Measurements from ENCODE around the gene AKAP13.
"Not testable (repeated sequence)": the region's sequence is repeated elsewhere in the genome, so short reads cannot be mapped to it uniquely, and the experiment has no call there.

The AKAP13 gene

DNA sequence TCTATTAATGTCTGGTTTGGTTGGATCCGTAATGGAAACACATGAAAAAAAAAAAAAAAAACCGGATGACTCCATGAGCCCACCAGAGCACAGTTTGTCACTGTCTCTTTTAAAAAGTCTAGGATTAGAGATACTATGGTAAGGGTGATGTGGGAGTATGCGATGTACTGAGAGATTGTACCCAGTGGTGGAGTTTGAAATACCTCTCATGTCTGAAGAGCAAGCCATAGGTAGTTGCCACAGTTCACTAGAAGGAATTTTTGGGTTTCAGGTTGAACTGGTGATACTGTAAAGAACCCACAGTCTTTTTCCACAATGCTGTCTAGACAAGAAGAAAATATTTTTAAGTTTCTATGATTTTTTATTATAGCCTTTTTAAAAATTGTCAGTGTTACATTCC is 281.5 kb downstream of the AKAP13 start:
- DNase-seq (ENCODE audit: low read depth in 2 of 2, low spot score in 1 of 2), result no peak

DNA sequence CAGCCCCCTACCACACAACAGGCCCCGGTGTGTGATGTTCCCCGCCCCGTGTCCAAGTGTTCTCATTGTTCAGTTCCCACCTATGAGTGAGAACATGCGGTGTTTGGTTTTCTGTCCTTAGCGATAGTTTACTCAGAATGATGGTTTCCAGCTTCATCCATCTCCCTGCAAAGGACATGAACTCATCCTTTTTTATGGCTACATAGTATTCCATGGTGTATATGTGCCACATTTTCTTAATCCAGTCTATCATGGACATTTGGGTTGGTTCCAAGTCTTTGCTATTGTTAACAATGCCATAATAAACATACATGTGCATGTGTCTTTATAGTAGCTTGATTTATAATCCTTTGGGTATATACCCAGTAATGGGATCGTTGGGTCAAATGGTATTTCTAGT is 285.3 kb downstream of the AKAP13 start:
- DNase-seq (ENCODE audit: low read depth in 2 of 2, low spot score in 1 of 2), result not testable (repeated sequence)

DNA sequence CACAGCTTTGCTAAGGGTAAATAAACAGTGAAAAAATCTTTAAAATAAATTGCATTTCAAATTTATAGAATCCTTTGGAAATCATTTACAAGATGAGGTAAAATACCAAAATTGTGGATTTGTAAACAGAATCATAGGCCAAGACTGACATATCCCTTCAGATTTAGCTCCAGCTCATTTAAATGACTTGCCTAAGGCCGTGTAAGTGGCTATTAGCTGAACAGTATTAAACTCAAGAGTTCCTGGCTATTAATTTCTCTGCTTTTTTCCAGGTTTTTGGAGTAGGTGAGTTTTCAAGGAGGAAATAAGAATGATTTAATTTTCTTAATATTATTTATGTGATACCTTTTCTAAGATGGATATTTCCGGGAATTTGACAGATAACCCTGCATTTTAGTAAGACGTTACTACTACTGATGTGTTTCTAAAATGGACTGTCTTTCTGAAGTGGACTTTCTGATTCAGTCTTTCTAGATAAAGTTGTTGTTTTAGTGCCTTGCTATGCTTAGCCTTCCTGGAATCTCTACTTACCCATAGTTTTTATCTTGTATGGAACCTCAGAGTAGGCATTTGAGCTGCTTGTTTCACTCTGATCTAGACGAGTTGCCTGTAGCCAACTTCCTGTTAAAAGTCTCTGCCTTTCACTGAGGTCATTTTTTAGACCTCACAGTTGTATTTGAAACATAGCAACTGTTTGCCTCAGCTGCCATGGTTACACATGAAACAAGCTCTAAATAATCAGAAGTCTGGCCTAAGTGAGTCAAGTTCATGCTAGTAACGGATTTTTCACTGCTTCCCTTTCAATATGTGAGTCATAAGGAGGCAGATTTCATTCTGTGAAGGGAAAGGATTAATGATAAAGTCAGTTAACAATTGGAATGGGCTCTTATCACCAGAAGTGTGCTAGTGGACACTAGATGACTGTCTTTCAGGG is 287.4 kb downstream of the AKAP13 start:
- DNase-seq (ENCODE audit: low read depth in 2 of 2, low spot score in 1 of 2), result peak in 1 of 2 donors; percentile 34

DNA sequence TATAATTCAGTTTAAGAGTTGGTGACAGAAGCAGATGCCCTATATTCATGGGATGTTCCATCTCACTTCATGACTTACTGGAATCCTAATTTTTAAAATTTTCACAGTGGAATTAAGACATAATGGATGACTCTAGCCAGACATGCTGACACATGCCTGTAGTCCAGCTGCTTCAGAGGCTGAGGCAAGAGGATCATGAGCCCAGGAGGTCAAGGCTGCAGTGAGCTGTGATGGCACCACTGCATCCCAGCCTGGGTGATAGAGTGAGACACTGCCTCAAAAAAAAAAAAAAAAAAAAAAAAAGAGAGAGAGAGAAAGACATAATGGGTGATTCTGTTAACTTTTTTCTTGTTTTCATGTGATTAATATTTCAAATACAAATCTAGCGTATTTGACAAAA is 290.8 kb downstream of the AKAP13 start:
- DNase-seq (ENCODE audit: low read depth in 2 of 2, low spot score in 1 of 2), result no peak

DNA sequence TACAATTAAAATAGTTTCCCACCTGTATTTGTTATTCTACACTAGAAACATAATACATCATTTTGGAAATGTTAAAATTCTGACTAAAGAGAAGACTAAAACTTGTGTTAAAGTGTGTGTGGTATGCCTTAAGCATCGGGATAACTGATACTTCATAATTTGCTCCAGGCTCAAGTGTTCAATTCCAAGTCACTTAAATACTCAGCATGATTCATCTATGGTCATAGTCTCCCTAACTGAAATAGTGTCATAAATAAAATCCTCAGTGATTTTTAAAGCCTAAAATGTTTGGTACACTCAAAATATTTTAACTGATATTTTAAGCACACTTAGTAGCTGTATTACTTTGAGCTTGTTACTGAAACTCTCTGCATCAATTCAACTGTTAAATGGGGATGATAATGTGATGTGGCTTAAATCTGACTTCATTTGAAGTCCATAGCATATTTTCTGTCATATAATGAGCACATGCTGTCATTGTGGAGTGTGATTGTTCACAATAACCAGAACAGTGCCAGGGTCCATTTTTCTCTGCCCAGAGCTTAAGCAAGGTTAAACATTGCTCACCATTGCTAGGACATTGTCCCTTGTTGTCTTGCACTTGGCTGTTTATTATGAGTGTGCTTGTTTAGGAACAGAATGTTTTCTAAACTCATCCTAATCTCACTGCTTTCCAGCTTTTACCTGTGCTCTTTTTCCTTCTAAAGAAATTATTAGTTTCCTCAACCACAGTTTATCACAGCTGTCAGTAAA is 292.1 kb downstream of the AKAP13 start:
- DNase-seq (ENCODE audit: low read depth in 2 of 2, low spot score in 1 of 2), result no peak

DNA sequence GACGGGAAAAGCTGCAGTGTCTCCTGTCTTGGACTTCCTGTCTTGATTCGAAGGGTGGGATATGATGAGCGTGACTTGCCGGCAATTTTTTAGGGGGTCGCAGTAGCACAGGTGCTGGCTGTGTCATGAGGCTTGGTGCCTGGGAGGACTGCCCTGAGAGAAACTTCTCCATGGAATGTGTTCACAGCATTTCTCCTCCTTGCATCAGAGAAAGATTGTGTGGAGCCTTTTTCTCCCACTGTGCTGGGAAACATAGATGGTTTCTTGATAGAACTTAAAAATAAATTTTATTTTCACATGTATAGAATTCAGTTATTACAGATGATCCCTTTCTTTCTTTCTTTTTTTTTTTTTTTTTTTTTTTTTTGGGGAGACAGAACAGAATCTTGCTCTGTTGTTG is 292.9 kb downstream of the AKAP13 start:
- no peak for DNase-seq (ENCODE audit: low read depth in 2 of 2, low spot score in 1 of 2)

DNA sequence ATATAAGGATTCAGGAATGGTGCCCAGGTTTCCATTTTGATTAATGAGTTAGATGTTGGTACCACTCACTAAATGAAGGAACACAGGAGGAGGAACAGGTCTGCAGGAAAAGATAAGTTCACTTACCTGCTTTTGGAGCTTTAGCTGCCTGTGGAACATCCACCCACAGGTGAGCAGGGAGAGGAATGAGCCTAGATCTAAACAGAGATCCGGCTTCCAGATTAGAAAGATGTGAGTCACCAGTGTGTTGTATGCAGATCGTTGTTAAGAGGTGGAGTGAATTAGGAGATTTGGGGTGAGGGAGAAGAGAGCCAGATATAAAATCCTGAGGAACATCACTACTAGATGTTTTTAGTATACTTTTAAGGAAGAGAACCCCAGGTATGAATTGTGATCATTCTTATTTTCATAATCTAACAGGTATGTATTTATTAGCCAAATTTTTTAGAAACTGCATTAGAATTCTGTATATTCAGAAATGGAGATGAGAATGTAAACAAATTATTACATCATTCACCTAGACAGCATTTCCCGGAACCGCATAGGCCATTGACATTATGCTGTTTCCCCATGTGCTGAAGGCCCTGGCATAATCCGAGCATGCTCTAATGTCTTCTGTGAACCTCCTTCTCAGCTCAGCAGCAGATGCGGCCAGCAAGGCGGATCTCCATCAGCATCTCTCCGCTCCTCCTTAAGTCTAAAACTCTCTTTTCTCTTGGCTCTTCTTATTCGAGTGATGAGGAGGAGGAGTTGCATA is 296.1 kb downstream of the AKAP13 start:
- no peak for DNase-seq (ENCODE audit: low read depth in 2 of 2, low spot score in 1 of 2)

DNA sequence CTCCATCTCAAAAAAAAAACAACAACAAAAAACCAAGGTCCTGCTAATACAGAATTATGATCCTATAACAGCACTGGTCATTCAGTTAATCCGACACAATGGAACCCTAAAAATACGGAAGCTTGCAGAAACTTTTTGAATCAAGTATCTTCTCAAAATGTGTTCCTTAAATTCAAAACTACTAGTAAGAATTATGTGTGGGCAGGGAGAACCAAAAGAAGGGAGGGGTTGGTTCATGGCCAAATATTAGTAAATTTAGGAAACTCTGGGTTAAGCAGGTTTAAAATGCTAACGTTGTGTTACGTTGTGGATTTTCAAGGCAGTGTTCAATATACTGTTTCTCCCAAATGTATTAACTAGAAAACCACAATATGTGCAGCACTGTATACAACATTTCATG is 298.8 kb downstream of the AKAP13 start:
- DNase-seq (ENCODE audit: low read depth in 2 of 2, low spot score in 1 of 2), result no peak

DNA sequence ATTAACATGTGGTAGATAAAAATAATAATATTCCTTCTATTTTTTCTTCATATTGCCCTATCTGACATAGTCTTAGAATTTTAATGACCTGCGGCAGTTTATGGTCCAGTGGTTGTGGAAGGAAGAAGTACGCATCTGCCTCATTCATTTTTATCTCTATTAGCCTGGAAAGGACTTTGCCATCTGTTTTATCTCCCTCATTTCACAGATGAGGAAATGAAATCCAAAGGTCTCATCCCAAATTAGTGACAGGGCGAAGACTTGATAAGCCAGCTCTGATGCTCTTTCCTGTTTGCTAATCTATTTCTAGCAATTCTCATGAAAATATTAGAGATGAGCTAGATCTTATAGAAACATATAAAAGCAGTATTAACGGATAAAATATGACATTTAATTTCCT is 301.0 kb downstream of the AKAP13 start:
- DNase-seq (ENCODE audit: low read depth in 2 of 2, low spot score in 1 of 2), result no peak

DNA sequence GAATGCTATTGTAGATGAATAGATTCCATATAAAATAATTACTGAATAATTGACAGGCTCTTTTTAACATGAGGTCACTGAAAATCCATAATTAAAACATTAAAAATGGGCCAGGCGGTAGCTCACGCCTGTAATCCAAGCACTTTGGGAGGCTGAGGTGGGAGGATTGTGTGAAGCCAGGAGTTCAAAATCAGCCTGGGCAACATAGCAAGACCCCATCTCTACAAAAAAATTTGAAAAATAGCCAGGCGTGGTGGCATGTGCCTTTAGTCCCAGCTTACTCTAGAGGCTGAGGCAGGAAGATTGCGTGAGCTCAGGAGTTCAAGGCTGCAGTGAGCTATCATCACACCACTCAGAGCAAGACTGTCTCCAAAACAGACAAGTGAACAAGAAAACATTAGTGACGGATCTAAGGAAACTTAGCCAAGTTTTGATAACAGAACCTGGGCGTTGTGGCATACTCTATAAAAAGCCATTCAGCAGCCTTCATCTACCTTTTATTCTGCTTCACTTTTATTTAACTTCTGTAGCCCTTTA is 303.8 kb downstream of the AKAP13 start:
- DNase-seq (ENCODE audit: low read depth in 2 of 2, low spot score in 1 of 2), result no peak

DNA sequence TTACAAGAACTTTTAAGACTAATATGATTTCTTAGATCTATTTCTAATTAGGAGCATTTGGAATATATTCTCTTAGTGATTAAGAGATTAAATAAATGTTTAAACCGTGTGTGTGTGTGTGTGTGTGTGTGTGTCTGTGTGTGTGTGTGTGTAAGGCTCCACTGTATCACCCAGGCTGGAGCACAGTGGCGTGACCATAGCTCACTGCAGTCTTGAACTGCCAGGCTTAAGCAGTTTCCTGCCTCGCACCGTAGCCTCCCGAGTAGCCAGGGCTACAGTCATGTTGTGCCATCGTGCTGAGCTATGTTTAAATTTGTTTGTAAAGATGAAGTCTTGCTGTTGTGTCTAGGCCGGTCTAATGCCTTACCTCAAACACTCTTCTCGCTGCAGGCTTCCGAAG is 305.0 kb downstream of the AKAP13 start:
- DNase-seq (ENCODE audit: low read depth in 2 of 2, low spot score in 1 of 2), result no peak

DNA sequence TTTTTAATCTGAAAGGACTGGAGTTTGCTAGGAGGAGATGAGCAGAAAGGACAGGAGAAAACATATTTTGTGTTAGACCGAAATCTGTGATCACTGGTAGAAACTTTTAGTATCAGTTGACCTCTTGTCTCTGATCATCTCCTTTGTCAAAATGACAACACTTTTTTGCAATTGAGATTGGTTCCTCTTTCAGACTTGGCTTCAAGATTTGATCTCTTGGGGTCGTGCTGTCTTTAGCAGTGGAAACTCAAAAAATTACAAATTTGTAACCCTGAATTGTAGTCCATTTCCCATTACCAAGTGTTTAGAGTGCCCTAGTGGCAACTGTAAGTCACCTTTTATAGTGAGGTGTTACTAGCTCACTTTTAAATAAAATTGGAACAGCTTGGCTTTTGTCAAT is 306.9 kb downstream of the AKAP13 start:
- no peak for DNase-seq (ENCODE audit: low read depth in 2 of 2, low spot score in 1 of 2)

DNA sequence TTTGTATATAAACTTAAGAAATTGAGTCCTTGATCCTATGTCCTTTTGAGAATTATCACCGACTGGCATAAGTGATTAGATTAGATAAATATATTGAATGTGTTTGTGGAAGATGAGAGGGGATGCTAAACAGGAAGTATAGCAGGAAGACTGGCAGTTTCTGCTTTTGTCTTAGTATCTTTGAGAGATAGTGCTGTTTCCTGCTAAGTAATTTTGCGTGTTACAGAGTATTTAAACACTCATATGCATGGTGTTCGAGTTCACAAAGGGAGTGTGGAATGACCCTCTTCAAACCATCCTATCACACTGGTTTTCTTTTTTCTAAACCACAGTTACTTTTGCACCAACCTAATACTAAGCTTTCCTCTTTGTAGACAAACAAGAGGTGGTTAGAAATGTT is 308.3 kb downstream of the AKAP13 start:
- no peak for DNase-seq (ENCODE audit: low read depth in 2 of 2, low spot score in 1 of 2)

DNA sequence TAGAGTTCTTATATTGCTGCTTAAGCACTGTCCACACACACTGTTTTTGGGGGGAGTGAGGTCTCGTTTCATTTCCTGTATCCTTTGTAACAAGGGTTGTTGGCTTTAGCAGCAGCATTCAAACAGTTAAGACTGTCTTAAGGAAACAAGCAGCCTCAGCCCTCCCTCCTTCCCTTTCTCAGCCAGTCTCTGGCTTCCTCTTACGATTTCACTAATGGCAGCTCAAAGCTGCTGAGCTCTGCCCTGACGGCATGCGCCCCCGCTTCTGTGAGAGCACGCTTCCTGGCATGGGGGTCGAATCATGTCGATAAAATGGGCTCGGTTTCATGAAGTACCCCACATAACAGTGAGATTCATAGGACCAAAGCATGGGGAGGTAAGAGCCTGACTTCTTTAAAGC is 309.3 kb downstream of the AKAP13 start:
- DNase-seq (ENCODE audit: low read depth in 2 of 2, low spot score in 1 of 2), result peak in 1 of 2 donors; percentile 38

DNA sequence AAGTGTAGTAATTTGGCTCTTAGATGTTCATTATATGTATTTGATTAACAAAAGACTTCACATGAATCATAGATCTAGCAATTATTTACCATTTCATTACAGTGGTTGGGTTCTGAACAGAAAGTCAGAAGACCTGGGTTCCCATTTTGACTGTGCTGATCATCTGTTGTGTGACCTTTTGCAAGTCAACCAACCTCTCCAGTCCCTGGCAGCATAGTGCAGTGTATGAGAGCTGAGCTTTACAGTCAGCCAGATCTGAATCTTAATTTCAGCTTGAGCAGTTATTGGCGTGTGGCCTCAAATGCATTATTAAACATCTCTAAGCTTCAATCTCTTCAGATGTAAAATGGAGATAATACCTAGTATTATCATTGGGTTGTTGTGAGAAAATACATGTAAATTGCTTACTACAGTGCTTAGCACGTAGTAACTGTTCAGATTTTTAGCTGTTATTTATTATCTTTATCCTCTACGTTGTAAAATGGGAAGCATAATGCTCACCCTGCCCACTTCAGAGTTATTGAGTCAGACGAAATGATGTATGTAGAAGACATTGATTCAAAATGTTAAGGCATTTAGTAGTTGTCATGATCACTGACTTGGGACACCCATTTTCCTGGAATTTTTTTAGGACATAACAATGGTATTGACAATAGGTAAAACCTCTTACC is 310.3 kb downstream of the AKAP13 start:
- DNase-seq (ENCODE audit: low read depth in 2 of 2, low spot score in 1 of 2), result no peak

DNA sequence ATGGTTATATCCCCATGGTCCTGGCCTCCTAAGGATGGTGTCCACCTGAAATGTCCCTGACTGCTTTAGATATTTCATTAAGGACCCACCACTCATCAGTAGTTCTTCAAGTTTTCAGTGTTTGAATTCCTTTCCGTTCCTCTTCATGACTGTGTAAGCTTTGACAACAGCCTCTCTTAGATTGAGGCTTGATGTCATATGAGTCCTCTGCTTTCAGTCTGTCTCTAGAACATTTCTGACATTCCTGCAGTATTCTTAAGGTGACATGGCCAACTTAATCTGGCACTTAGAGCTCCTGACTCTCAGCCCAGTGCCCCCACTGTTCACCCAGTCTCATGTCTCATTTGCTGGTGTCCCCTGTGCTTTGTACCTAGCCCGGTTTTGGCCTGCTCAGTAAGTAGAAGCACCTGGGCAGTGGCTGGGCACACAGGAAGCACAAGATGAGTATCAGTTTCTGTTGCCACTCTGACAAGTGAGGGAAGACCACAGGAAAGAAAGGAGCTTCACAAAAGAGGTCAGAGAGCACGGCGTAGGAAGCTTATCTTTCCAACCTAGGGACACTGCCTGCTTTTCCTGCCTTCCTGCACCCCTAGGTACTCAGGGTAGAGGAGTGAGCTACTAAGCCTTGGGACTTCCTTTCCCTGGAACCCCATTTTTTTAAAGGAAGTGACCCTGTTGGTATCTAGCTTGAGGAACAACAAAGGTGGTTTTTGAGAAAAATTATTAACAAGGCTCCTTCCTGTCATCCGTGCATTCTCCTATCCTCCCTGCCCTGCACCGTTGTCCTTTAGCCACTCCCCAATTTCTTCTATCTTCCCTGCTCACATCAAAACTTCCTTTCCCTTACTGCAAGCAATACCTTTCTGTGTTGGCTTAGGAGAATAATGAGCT is 311.2 kb downstream of the AKAP13 start:
- DNase-seq (ENCODE audit: low read depth in 2 of 2, low spot score in 1 of 2), result no peak

DNA sequence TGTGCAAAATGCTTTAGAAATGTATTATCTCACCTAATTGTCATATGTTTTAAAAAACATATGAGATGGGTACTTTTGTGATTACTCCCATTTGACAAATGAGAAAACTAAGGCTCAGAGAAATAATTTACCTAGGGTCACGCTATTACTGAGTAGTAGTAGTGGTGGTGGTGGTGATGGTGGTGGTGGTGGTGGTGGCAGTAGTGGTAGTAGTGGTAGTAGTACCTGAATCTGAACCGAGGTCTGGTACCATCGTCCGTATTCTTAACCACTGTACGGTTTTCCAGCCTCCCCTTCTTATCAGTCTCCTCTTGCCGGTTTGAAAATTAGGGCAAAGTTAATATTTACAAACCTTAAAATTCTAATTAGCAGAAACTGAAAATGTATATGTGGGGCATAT is 311.9 kb downstream of the AKAP13 start:
- no peak for DNase-seq (ENCODE audit: low read depth in 2 of 2, low spot score in 1 of 2)

DNA sequence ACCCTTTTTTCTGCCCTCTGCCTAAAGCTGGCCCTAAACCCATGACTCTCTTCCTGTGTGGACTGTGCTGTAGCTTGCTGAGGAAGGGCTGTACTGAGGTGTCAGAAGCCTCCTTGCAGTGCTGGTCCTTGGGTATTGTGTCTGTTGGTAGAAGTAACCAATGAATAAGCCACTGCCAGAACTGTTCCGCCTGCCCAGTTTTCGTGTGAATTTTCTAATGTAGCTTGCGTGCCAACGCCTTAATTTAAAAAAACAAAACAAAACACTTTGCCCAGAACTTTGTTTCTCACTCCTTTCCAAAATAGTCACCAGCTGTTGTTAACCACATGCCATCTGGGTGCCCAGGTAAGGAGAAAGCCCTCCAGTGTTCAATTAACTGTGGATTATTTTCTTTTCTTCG is 312.5 kb downstream of the AKAP13 start:
- DNase-seq (ENCODE audit: low read depth in 2 of 2, low spot score in 1 of 2), result peak in 1 of 2 donors; percentile 32

DNA sequence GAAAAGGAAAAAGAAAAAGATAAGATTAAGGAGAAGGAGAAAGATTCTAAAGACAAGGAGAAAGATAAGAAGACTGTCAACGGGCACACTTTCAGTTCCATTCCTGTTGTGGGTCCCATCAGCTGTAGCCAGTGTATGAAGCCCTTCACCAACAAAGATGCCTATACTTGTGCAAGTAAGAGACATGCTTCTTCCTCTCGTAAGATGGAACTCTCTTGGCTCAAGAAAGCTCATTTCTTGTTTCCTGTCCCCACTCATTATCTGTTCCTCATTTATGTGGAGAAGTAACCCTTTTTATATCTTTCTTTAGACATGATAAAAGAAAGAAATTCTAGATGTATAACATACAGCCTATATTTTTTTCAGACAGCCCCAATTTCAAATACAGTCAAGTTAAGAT is 312.9 kb downstream of the AKAP13 start:
- DNase-seq (ENCODE audit: low read depth in 2 of 2, low spot score in 1 of 2), result no peak

DNA sequence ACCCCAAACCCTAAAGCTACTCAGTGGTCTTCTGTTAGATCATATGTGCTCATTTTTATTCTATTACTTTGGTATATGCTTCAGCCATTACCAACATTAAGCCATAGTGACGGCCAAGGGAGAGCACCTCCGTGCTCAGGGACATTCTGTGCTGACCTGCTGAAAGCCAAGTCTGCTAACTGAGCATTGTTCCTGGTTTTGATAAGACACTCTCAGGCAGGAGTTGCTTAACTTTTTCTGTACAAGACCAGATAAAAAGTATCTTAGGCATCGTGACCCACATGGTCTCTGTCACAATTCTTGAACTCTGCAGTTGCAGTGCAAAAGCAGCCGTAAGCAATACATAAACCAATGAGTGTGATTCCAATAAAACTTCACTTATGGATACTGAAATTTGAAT is 313.7 kb downstream of the AKAP13 start:
- no peak for DNase-seq (ENCODE audit: low read depth in 2 of 2, low spot score in 1 of 2)

Measured in stimulated activated CD8-positive, alpha-beta memory T cell treated with anti-CD3 and anti-CD28 coated beads, Interleukin-4, amount 100 ng/mL, for 4 hours (primary cell).